ENCODE measurements around the gene ARHGAP40.

Gene ARHGAP40

DNA sequence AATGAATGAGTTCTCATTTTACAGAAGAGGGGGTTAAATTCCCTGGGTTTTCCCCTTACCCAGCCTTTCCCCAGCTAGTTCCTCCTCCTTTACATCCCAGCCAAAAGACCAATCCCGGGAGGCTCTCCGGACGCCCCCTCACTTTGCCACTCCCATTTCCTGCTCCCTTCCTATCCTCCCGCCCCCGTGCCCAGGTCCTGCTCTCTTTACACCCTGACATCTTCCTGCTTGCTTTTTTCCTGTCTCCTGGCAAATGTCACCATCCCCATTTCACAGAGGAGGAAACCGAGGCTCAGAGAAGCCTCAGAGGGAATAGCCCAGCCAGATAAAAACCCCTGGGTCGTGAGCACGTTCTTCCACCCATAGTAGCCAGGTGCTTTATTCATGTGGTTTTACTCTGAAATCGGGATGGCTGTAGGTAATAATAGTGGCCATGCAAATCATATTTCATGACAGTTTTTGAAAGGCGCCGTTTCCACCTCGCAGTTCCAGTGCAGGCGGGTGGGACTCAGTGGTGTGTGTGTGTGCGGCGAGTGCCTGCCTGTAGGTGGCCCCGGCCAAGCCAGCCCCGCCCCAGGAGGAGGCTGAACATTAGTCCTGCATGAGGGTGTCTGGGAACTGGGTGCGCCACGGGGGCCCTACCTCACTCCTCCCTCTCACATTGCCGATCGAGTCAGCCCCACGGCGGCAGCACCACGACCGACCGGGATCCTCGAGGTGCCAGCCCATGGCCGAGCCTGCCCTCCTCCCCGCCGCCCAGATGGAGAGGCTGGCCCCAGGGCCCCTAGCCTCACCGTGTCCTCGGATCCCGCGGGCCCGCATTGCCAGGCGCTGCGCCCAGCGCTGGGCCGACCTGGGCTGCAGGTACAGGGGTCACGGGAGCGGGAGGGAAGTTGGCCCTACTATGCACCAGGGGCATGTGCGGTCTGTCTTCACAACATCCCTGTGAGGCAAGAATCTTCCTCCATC is at the start of gene ARHGAP40:
Gene ARHGAP40 (plus strand): TSS at position 594 of the 969 bp plus-strand sequence.
- DNase-seq (ENCODE audit: low read depth, low spot score), result peak; percentile 49

DNA sequence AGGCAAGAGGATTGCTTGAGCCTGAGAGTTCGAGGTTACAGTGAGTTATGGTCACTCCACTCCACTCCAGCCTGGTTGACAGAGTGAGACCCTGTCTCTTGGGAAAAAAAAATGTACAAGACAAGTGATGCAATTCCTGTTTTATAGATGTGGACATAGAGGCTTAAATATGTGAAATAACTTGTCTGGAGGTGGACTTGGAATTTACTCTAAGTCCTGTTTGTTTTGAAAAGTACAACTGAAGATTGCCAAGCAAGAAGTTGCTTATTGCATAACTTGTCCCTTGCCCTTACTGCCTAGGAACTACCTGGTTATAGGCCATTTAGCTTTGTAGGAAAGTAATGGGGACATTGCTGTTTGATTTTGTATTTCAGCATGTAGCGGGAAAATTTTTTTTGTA is 46.6 kb upstream of the ARHGAP40 start:
- no peak for DNase-seq (ENCODE audit: low read depth, low spot score)

DNA sequence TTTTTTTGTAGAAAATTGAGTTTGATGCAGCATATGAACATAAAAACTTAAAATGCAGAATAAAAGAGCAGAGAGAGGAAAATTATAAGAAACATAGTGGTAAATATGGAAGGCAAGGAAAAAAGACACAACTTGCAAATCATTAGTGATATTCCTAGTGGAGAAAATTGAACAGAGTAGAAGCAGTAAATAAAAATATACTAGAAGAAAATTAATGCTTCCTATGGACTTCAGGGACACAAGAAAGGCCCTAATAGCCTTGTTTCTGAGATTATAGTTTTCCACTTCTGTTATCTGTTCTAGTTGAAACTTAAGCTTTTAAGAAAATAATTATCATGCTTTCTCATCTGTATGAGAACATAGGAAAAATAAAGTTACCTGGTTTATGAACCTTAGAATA is 46.2 kb upstream of the ARHGAP40 start:
- DNase-seq (ENCODE audit: low read depth, low spot score), result no peak

DNA sequence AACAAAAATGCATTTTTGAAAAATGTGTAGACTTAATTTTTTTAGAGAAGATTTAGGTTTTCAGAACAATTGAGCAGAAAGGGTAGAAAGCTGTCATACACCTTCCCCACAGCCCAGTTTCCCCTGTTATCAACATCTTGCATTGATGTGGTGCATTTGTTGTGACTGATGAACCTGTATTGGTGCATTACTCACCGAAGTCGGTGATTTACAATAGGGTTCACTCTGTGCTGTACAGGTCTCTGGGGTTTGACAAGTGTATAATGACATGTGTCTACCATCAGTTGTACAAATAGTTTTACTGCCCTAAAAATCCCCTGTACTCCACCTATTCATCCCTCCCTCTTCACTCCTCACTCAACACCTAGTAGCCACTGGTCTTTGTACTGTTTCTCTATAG is 44.4 kb upstream of the ARHGAP40 start:
- no peak for DNase-seq (ENCODE audit: low read depth, low spot score)

DNA sequence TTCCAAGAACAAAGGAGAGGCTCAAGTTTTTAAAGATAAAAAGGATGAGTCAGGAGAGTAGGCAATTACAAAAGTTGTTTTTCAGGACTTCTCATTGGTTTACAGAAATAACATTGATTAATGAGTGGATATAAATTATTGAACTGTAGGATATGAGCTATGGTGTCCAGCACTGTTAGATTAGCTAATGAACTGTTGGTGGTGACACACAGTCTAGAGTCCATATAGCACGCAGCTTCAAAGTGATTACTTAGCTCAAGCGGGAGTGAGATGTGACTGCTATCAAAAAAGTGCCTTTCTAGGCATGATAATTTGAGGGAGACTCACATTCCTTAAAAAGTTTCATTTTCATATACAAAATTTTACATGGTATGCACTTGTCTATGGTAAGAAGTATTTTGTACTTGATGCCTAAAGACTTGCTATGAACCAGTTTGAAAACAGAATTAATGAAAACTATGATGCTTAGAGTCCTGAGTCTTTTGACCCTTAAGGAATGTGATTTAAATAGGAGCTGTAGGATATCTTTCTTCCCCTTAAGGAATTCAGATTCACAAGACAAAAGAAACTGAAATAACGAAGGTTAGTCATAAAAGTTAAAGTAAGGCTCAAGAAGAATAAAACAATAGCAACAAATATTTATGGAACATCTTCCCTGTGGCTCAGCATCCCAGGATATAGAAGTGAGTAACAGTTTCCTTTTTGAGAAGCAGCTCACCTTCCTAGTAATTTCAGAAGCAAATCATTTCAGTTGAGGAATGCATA is 42.8 kb upstream of the ARHGAP40 start:
- DNase-seq (ENCODE audit: low read depth, low spot score), result no peak

DNA sequence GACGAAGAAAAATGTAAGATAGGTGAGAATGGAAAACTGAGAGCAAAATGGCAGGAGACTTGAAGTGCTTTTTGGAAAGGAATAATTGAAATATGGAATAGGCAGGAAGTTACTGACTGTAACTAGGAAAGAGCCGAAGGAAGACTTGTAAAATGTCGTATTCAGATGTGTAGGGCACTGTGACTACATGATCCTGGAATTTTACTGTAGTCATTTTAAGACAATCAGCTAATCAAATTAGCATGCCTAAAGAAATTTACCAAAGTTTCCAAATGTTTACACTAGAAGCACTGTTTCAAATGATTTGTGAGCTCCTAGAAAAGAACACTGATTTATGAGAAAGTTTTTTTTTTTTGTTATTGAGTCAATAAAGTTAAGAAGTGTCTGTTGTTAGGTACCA is 41.8 kb upstream of the ARHGAP40 start:
- DNase-seq (ENCODE audit: low read depth, low spot score), result no peak

DNA sequence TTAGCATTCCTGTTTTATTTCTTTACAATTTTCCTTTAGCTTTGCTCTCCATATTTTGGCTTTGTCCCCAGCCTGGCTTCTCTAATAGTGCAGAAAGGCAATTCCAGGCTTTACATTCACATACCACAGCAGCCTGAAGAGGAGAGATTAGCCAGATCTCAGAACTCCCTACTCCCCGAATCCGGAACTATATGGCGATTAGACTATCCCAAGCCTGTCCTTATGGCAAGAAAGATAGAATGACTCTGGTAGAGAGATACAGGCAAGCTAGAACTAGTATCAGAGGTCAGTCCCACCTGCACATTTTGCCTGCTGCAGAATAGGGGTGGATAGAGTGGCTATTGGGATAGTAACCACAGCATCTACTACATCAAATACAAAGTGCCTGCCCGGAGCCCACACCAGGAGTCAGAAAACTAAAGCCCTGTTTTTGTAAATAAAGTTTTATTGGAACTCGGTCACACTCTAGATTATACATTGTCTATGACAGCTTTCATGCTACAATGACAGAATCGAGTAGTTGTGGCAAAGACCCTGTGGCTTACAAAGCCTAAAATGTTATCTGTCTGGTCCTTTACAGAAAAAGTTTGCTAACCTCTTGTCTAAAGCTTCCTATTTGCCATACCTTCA is 37.7 kb upstream of the ARHGAP40 start:
- DNase-seq (ENCODE audit: low read depth, low spot score), result no peak

DNA sequence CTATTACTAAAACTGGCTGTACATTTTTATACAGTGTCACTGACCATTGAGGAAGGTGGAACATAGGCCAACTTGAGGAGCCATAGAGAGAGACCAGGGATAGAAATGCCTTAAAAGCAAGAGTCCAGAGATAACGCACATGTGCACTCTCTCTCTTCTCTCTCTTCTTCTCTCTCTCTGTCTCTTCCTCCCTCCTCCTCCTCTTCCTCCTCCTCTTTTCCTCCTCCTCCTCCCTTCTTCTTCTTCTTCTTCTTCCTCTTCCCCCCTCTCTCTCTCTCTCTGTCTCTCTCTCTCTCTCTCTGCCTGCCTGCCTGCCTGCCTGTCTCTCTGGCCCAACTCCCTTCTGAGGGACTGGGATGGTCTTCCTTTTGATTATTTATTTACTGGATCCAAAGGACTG is 36.9 kb upstream of the ARHGAP40 start:
- DNase-seq (ENCODE audit: low read depth, low spot score), result no peak

DNA sequence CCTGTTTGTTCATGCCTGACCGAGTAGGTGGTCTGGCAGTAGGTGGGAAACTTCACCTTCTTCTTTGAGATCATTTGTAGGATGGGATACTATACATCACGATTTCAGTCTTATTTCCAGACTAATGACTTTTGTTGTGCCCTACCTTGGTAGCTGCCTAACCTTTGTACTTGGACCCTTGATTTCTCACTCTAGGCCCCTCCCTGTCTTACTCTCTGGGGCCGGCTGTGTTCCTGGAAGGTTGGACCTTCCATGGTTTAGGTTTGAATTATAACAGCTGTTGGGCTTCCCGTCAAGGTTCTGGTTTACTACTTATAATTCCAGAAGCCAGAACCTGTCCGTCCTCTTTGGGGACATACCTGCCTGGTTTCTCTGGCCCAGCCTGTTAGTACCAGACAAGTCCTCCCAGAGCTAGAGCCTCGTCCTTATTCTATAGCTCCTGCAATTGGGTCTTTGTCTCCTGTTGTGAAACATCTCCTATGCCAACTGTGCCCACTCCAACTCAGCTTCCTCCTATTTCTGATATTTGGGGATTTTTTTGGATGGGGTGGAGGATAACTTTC is 35.5 kb upstream of the ARHGAP40 start:
- no peak for DNase-seq (ENCODE audit: low read depth, low spot score)

DNA sequence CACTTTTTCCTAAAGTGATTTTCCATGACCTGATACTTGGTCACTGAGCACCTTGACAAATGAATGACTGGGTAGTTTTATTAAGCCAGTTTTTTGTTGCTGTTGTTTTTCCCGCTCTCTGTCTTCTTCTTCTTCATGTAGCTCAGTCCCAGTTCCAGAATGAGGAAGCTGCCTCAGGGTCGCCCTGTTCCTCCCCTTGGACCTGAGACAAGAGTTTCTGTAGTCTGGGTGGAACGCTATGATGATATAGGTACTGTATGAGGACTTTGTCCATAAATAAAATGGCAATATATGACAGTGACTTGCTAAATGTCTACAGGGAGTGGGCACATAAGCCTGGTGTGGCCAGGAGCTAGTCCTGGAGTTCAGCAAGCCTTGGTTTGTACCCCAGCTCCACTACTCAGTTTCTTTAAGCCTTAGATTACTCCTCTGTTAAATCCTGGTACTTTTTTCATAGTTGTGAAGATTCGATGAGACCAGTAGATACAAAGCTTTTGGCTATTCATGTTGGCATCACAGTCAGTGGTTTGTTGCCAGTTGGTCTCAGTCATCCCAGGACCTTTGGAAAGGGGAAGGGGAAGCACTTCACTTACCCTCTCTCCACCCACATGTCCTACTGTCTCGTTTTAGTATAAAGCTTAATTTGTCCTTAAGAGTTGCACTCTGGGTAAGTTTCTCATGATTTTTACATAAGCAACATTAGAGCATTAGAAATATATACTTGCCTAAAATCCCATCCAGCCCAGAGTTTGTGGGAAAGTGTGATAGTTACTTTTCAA is 31.7 kb upstream of the ARHGAP40 start:
- DNase-seq (ENCODE audit: low read depth, low spot score), result no peak

DNA sequence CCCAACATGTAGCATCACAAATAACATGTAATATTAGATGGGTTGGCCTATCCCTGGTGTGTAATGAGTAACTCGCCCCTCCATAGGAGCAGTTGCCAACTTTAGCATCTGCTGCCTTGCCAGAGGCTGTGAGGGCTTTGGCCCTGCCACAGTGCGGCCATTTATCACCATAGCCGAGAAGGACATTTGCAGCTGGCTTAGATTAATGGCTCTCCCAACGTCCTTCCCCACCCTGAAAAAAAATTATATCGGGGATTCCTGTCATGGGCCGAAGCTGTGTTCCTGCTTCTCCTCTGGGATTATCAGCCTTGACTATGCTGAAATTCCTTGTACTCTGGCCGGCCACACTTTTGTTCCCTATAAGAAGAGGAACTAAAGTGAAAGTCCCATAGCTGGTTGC is 28.2 kb upstream of the ARHGAP40 start:
- DNase-seq (ENCODE audit: low read depth, low spot score), result no peak

DNA sequence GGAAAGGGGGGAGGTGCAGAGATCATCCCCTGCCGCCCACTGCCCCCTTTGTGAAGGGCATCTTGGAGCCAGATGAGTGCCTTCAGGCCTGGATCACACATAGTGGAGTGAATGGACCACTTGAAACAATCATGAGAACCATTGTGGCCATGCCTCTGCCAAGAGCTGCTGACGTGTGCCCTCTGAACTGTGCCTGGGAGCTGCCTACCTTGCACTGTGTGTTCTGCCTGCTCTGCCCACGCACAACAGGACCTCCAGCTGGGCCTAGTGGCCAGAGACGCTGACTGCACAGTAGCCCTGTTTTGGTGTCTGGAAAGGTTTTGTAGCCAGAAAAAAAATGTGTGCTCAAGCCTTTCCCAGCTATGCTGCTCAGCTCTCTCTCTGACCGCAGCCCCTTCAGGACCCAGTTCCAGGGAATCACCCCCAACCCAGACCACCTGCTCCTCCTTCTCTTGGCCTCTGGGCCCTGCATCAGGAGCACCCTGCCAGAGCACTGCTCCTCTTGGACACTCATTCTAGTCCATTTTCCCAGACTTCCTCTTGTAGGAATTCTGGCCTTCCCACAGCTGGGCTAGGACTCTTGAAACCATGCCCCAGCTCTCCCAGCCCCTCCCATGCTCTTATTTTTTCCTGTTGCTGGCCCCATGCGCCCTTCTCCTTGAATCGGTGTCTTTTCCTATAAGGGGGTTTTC is 22.2 kb upstream of the ARHGAP40 start:
- no peak for DNase-seq (ENCODE audit: low read depth, low spot score)

DNA sequence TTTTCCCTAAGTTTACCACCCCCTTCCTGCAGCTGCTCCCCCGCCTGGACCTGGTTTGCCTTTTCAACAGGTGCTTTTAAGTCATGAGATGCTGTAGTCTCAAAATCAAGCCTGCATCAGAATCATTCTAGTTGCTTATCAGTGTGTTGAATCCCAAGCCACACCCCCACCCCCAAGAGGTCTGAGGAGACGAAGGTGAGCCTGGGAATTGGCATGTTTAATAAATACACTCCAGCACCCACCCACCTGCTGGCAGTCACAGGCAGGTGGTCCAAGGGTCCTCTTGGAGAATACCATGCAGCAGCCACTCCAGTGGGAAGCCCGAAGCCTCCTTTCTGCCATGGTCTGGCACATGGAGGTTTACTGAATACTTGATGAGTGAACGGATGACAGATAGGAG is 21.7 kb upstream of the ARHGAP40 start:
- DNase-seq (ENCODE audit: low read depth, low spot score), result no peak

DNA sequence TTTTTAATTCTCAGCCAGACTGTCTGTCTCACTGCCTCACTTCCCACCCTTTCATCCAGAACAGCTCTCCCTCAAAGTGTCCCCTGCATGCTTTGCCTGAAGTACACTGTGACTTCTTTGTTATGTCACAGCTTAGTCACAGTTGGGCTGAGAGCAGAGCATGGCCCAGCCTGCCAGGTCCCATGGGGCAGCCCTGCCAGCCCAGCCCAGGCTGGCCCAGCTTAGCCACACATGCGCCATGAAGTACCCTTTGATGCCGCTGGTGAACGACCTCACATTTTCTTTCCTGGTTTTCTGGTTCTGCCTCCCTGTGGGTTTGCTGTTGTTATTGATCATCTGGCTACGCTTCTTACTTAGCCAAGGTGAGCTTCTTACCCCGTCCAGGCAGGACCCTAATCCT is 20.6 kb upstream of the ARHGAP40 start, which contains the start of gene ADIG:
Gene ADIG (plus strand): TSS at position 185 of the 400 bp plus-strand sequence. CDS start 54 bp downstream, at position 239.
- DNase-seq (ENCODE audit: low read depth, low spot score), result peak; percentile 35

DNA sequence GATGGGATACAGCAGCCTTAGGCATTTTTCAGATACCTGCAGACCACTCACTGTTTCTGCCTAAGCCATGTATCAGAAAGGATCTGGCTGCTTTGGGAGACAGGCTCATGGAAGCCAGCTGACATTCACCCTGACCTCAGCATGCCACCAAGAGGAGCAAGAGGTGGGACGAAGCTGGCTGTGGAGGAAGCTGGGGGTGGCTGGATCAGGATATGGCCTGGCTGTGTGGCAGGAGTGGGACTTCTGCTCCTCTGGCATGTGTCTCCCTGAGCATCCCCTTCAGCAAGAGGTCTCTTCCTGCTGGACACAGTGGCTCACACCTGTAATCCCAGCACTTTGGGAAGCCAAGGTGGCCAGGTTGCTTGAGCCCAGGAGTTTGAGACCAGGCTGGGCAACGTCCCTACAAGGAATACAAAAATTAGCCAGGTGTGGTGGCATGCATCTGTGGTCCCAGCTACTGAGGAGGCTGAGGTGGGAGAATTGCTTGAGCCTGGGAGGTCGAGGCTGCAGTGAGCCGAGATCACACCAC is 19.7 kb upstream of the ARHGAP40 start:
- no peak for DNase-seq (ENCODE audit: low read depth, low spot score)

DNA sequence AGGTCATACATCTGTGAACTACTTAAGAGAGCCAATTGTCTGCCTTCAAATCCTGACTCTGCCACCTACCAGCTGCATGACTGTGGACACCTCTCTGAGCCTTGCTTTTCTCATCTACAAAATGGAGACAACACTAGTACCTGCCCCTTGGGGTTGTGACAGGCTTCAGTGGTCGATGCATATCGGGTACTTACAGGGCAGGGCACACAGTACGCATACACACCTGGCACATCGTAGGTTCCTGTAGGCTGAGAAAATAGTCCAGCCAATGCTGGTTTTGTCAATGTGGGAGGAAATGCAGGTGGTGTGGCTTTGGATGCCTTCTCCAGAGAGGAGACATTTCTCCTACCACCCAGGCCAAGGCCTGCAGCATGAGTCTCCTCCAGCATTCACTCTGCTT is 18.3 kb upstream of the ARHGAP40 start:
- no peak for DNase-seq (ENCODE audit: low read depth, low spot score)

DNA sequence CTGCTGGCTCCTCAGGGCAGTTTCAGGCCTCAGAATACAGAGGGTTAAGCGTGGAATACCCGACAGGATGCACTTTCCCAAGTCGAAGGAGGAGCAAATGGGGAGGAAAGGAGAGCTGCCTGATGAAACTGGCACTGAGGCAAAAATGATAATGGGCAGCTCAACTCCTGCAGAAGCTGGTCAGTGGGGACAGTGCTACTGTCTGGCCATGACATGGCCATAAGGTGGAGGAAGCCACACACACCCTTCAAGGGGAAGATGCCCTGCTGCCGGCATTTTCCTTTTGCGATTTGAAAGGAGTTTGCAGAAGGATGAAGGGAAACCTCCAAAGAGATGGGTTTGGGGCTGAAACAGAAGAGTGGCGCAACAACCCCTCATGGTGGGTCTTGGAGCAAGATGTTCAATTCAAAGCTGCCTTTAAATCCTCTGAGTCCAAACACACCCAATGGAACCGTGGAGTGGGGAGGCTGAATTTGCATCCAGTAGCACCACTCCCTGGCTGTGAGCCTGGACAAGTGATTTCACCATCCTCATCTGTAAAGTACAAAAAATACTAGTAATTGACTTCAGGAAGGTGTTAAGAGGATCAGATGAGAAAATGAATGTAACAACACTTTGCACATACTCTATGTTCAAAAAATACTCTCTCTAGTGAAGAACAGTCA is 17.4 kb upstream of the ARHGAP40 start:
- DNase-seq (ENCODE audit: low read depth, low spot score), result no peak

DNA sequence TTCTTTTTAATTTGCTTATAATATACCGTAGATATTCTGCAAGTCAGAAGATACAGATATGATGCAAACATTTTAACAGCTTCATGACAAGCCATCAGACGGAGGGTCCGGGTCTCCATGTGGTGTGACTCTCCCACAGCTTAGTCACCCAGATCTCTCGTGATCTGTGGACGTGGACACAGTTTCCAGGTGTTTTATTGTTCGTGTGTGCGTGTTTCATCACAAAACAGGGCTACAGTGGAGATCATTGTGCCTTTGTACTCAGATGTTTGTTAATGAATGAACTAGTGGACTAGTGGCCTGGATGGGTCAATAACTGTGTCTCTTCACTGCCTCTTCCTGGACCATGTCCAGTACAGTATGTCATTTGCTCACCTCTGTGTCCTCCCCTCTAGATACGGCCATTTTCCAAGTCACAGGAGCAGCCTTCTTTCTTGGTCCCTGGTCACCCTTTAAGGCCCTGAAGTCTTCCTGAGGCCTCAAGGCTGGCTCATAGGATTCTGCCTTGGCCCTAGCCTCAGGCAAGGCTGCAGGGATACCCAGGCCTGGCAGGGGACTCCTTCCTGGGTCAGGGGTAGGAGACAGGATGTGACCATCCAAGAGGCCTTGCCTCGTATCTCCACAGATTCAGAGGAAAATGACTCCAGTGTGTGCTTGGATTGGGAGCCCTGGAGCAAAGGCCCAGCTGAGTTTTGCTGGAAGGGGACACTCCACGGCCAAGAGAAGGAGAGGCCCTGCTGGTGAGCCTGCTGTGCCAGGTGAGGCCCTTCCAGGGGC is 16.0 kb upstream of the ARHGAP40 start:
- DNase-seq (ENCODE audit: low read depth, low spot score), result no peak

DNA sequence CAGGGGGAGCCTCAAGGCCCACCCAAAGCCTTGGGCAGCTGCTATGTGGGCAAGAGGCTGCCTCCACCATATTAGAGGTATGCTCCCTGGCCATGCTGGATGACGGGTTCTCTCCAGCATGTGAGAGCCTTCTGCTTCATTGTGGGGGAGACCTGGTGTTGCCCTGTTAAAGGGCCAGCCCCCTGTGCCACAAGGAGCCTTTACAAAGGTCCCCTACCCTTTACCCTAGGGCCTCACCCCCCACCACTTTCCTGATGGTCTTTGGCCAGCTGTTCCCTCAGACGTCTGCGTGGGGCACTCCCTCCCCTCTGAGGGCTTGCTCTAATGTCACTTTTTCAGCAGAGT is 15.5 kb upstream of the ARHGAP40 start:
- no peak for DNase-seq (ENCODE audit: low read depth, low spot score)

All from astrocyte of the hippocampus (primary cell).